ENCODE measurements around the gene USE1.
A peak's percentile ranks its signal among the peaks of the same experiment; 100 is the strongest.
"Not testable (repeated sequence)": the region's sequence is repeated elsewhere in the genome, so short reads cannot be mapped to it uniquely, and the experiment has no call there.

USE1 gene

GRCh38 chr19:17215127-17215971 is at the start of gene USE1:
TSS of gene USE1 (plus strand) at chr19:17215357. CDS start at chr19:17215406, 49 bp downstream.
- peak; percentile 85 for FAIRE-seq

GRCh38 chr19:17165715-17166114 is 49.4 kb upstream of the USE1 start:
- FAIRE-seq: no peak

- FAIRE-seq: no peak
Observed at GRCh38 chr19:17170538-17171297, 44.4 kb upstream of the USE1 start.

- FAIRE-seq: no peak
Observed at GRCh38 chr19:17171874-17172273, 43.3 kb upstream of the USE1 start.

- no peak for FAIRE-seq
Observed at GRCh38 chr19:17172624-17173345, 42.4 kb upstream of the USE1 start.

- FAIRE-seq: no peak
Observed at GRCh38 chr19:17178291-17178690, 36.9 kb upstream of the USE1 start.

- no peak for FAIRE-seq
Observed at GRCh38 chr19:17180997-17181702, 34.0 kb upstream of the USE1 start.

- FAIRE-seq: no peak
Observed at GRCh38 chr19:17183271-17183761, 31.8 kb upstream of the USE1 start.

- no peak for FAIRE-seq
Observed at GRCh38 chr19:17183858-17184321, 31.3 kb upstream of the USE1 start.

GRCh38 chr19:17184371-17184841 is 30.8 kb upstream of the USE1 start:
- no peak for FAIRE-seq

- no peak for FAIRE-seq
Observed at GRCh38 chr19:17185590-17185989, 29.6 kb upstream of the USE1 start.

GRCh38 chr19:17191736-17192135 is 23.4 kb upstream of the USE1 start:
- FAIRE-seq: not testable (repeated sequence)

- no peak for FAIRE-seq
Observed at GRCh38 chr19:17192751-17193150, 22.4 kb upstream of the USE1 start.

GRCh38 chr19:17194608-17195007 is 20.5 kb upstream of the USE1 start:
- no peak for FAIRE-seq

- no peak for FAIRE-seq
Observed at GRCh38 chr19:17195106-17195505, 20.1 kb upstream of the USE1 start.

- no peak for FAIRE-seq
Observed at GRCh38 chr19:17196610-17197009, 18.5 kb upstream of the USE1 start.

- no peak for FAIRE-seq
Observed at GRCh38 chr19:17197666-17198065, 17.5 kb upstream of the USE1 start.

GRCh38 chr19:17200408-17201079 is 14.6 kb upstream of the USE1 start:
- FAIRE-seq: no peak

- no peak for FAIRE-seq
Observed at GRCh38 chr19:17202249-17202648, 12.9 kb upstream of the USE1 start.

- no peak for FAIRE-seq
Observed at GRCh38 chr19:17202713-17203112, 12.4 kb upstream of the USE1 start.
